Activated T-cell treated with anti-CD3 and anti-CD28 coated beads, Interleukin-2, amount 50 U/mL, for 24 hours (primary cell): ENCODE data around the gene ARHGEF10L.

Experiments used
- DNase-seq: peaks from one replicate; pipeline ENCODE4 v3.0.0-alpha.2; 2020
- H3K27ac Mint-ChIP-seq: 2 replicates; pipeline ENCODE4 v1.8.0; 2020; ENCODE audit warnings: mild to moderate bottlenecking, mixed read lengths
- H3K27me3 Mint-ChIP-seq: 2 replicates; pipeline ENCODE4 v1.8.0; 2020; ENCODE audit warnings: mixed read lengths
- H3K36me3 Mint-ChIP-seq: 2 replicates; pipeline ENCODE4 v1.8.0; 2020; ENCODE audit warnings: low read depth, mixed read lengths
- H3K4me1 Mint-ChIP-seq: 2 replicates; pipeline ENCODE4 v1.8.0; 2020; ENCODE audit warnings: low read depth, mixed read lengths
- H3K4me3 Mint-ChIP-seq: 2 replicates; pipeline ENCODE4 v1.8.0; 2020; ENCODE audit warnings: mild to moderate bottlenecking, moderate library complexity, mixed read lengths
- H3K9me3 Mint-ChIP-seq: 2 replicates; pipeline ENCODE4 v1.8.0; 2020; ENCODE audit warnings: mixed read lengths

The ARHGEF10L gene

GRCh38 chr1:17688217-17688810 lies 148.8 kb downstream of the ARHGEF10L start:
- no peak for DNase-seq
- H3K9me3 Mint-ChIP-seq: peaks cover 4% of the 10 kb centered on the region
- no peaks in the 10 kb centered on the region for H3K4me1 Mint-ChIP-seq
- no peak overlapping the region for H3K27ac Mint-ChIP-seq
- peaks cover 17% of the 10 kb centered on the region for H3K27me3 Mint-ChIP-seq
- no peak overlapping the region for H3K4me3 Mint-ChIP-seq
- H3K36me3 Mint-ChIP-seq: no peaks in the 10 kb centered on the region

GRCh38 chr1:17689011-17689410 lies 149.5 kb downstream of the ARHGEF10L start:
- peaks cover 21% of the 10 kb centered on the region for H3K27me3 Mint-ChIP-seq
- H3K36me3 Mint-ChIP-seq: no peaks in the 10 kb centered on the region
- no peak overlapping the region for H3K4me3 Mint-ChIP-seq
- no peak for DNase-seq
- no peak overlapping the region for H3K27ac Mint-ChIP-seq
- peaks cover 4% of the 10 kb centered on the region for H3K9me3 Mint-ChIP-seq
- H3K4me1 Mint-ChIP-seq: no peaks in the 10 kb centered on the region

GRCh38 chr1:17690906-17691634 lies 151.6 kb downstream of the ARHGEF10L start:
- no peak overlapping the region for H3K4me3 Mint-ChIP-seq
- no peaks in the 10 kb centered on the region for H3K36me3 Mint-ChIP-seq
- H3K27ac Mint-ChIP-seq: no peak overlapping the region
- peaks cover 20% of the 10 kb centered on the region for H3K27me3 Mint-ChIP-seq
- peaks cover 4% of the 10 kb centered on the region for H3K9me3 Mint-ChIP-seq
- DNase-seq: no peak
- no peaks in the 10 kb centered on the region for H3K4me1 Mint-ChIP-seq

- DNase-seq: no peak
- peaks cover 4% of the 10 kb centered on the region for H3K9me3 Mint-ChIP-seq
- peaks cover 25% of the 10 kb centered on the region for H3K27me3 Mint-ChIP-seq
- H3K36me3 Mint-ChIP-seq: no peaks in the 10 kb centered on the region
- H3K4me1 Mint-ChIP-seq: no peaks in the 10 kb centered on the region
- no peak overlapping the region for H3K27ac Mint-ChIP-seq
- H3K4me3 Mint-ChIP-seq: no peak overlapping the region
Observed at GRCh38 chr1:17692645-17693044, 153.1 kb downstream of the ARHGEF10L start.

GRCh38 chr1:17696417-17697301 lies 157.2 kb downstream of the ARHGEF10L start:
- no peaks in the 10 kb centered on the region for H3K4me1 Mint-ChIP-seq
- no peaks in the 10 kb centered on the region for H3K36me3 Mint-ChIP-seq
- H3K27me3 Mint-ChIP-seq: peaks cover 35% of the 10 kb centered on the region
- no peaks in the 10 kb centered on the region for H3K9me3 Mint-ChIP-seq
- no peak for DNase-seq
- H3K27ac Mint-ChIP-seq: no peak overlapping the region
- no peak overlapping the region for H3K4me3 Mint-ChIP-seq

GRCh38 chr1:17697458-17697857 lies 158.0 kb downstream of the ARHGEF10L start:
- Mint-ChIP-seq H3K4me3 (no peak overlapping the region), H3K36me3 (no peaks in the 10 kb centered on the region), H3K27me3 (peaks cover 32% of the 10 kb centered on the region), H3K4me1 (no peaks in the 10 kb centered on the region), H3K27ac (no peak overlapping the region), H3K9me3 (no peaks in the 10 kb centered on the region)
- DNase-seq: no peak

- no peaks in the 10 kb centered on the region for H3K9me3 Mint-ChIP-seq
- no peaks in the 10 kb centered on the region for H3K4me1 Mint-ChIP-seq
- peaks cover 23% of the 10 kb centered on the region for H3K27me3 Mint-ChIP-seq
- no peak for DNase-seq
- no peak overlapping the region for H3K4me3 Mint-ChIP-seq
- H3K27ac Mint-ChIP-seq: no peak overlapping the region
- H3K36me3 Mint-ChIP-seq: no peaks in the 10 kb centered on the region
Observed at GRCh38 chr1:17699581-17699980, 160.1 kb downstream of the ARHGEF10L start.

GRCh38 chr1:17700945-17701810 lies 161.7 kb downstream of the ARHGEF10L start:
- no peaks in the 10 kb centered on the region for H3K36me3 Mint-ChIP-seq
- H3K4me3 Mint-ChIP-seq: no peak overlapping the region
- peaks cover 18% of the 10 kb centered on the region for H3K27me3 Mint-ChIP-seq
- no peak overlapping the region for H3K27ac Mint-ChIP-seq
- no peaks in the 10 kb centered on the region for H3K4me1 Mint-ChIP-seq
- H3K9me3 Mint-ChIP-seq: no peaks in the 10 kb centered on the region
- DNase-seq: no peak

- no peak overlapping the region for H3K4me3 Mint-ChIP-seq
- no peaks in the 10 kb centered on the region for H3K36me3 Mint-ChIP-seq
- H3K9me3 Mint-ChIP-seq: no peaks in the 10 kb centered on the region
- peaks cover 4% of the 10 kb centered on the region for H3K27me3 Mint-ChIP-seq
- no peaks in the 10 kb centered on the region for H3K4me1 Mint-ChIP-seq
- H3K27ac Mint-ChIP-seq: no peak overlapping the region
- no peak for DNase-seq
Observed at GRCh38 chr1:17704176-17704575, 164.7 kb downstream of the ARHGEF10L start.

GRCh38 chr1:17706445-17706844 lies 166.9 kb downstream of the ARHGEF10L start:
- Mint-ChIP-seq H3K36me3 (no peaks in the 10 kb centered on the region), H3K27ac (no peak overlapping the region), H3K4me3 (no peak overlapping the region), H3K9me3 (no peaks in the 10 kb centered on the region), H3K27me3 (no peaks in the 10 kb centered on the region), H3K4me1 (no peaks in the 10 kb centered on the region)
- no peak for DNase-seq

GRCh38 chr1:17709981-17710380 lies 170.5 kb downstream of the ARHGEF10L start:
- Mint-ChIP-seq H3K27ac (no peak overlapping the region), H3K9me3 (no peaks in the 10 kb centered on the region), H3K4me3 (no peak overlapping the region), H3K27me3 (no peaks in the 10 kb centered on the region), H3K36me3 (no peaks in the 10 kb centered on the region), H3K4me1 (no peaks in the 10 kb centered on the region)
- no peak for DNase-seq

GRCh38 chr1:17710889-17711576 lies 171.5 kb downstream of the ARHGEF10L start:
- Mint-ChIP-seq H3K27me3 (peaks cover 4% of the 10 kb centered on the region), H3K9me3 (no peaks in the 10 kb centered on the region), H3K36me3 (no peaks in the 10 kb centered on the region), H3K4me1 (no peaks in the 10 kb centered on the region), H3K4me3 (no peak overlapping the region), H3K27ac (no peak overlapping the region)
- DNase-seq: no peak

- Mint-ChIP-seq H3K4me1 (no peaks in the 10 kb centered on the region), H3K9me3 (no peaks in the 10 kb centered on the region), H3K4me3 (no peak overlapping the region), H3K36me3 (no peaks in the 10 kb centered on the region), H3K27me3 (peaks cover 4% of the 10 kb centered on the region), H3K27ac (no peak overlapping the region)
- no peak for DNase-seq
Observed at GRCh38 chr1:17711577-17711910, 172.0 kb downstream of the ARHGEF10L start.

GRCh38 chr1:17711941-17712340 lies 172.4 kb downstream of the ARHGEF10L start:
- no peaks in the 10 kb centered on the region for H3K4me1 Mint-ChIP-seq
- H3K27me3 Mint-ChIP-seq: peaks cover 4% of the 10 kb centered on the region
- H3K4me3 Mint-ChIP-seq: no peak overlapping the region
- H3K9me3 Mint-ChIP-seq: no peaks in the 10 kb centered on the region
- no peak for DNase-seq
- no peaks in the 10 kb centered on the region for H3K36me3 Mint-ChIP-seq
- no peak overlapping the region for H3K27ac Mint-ChIP-seq
